ENCODE data around the gene CHKA.

The CHKA gene

GRCh38 chr11:68048681-68049508 lies 72.3 kb downstream of the CHKA start:
- DNase-seq (ENCODE audit: low read depth in 1 of 2, low spot score in 1 of 2): peak in 1 of 2 experiments; percentile 35
- Histone ChIP-seq H3K4me3 (replicated peaks; ENCODE audit: insufficient read depth, low read length) (no peak overlapping the region), H3K27me3 (ENCODE audit: insufficient read depth, poor library complexity, severe bottlenecking) (no peaks in the 10 kb centered on the region), H3K27ac (replicated peaks) (no peak overlapping the region)
- TF ChIP-seq SPI1 (IDR thresholded peaks at IDR 0.05; ENCODE audit: borderline replicate concordance, low read depth) (no peak), REST (IDR thresholded peaks at IDR 0.05; ENCODE audit: insufficient replicate concordance, low read depth) (no peak), CTCF (IDR thresholded peaks at IDR 0.05; ENCODE audit: insufficient read depth, low read length) (no peak), POLR2AphosphoS5 (IDR thresholded peaks at IDR 0.05; ENCODE audit: low read depth) (peak; percentile 23; the same call in 1 of the 2 replicates), GABPA (IDR thresholded peaks at IDR 0.05; ENCODE audit: low read depth) (no peak)

GRCh38 chr11:68047437-68048290 lies 73.5 kb downstream of the CHKA start:
- DNase-seq (ENCODE audit: low read depth in 1 of 2, low spot score in 1 of 2): peak in 1 of 2 experiments; percentile 27
- H3K27ac ChIP-seq (replicated peaks): no peak overlapping the region
- no peaks in the 10 kb centered on the region for H3K27me3 ChIP-seq (ENCODE audit: insufficient read depth, poor library complexity, severe bottlenecking)
- no peak for TF ChIP-seq GABPA (IDR thresholded peaks at IDR 0.05; ENCODE audit: low read depth)
- no peak; the same call in 1 of the 2 replicates for TF ChIP-seq POLR2AphosphoS5 (IDR thresholded peaks at IDR 0.05; ENCODE audit: low read depth)
- TF ChIP-seq SPI1 (IDR thresholded peaks at IDR 0.05; ENCODE audit: borderline replicate concordance, low read depth): no peak
- TF ChIP-seq CTCF (IDR thresholded peaks at IDR 0.05; ENCODE audit: insufficient read depth, low read length): no peak
- no peak overlapping the region for H3K4me3 ChIP-seq (replicated peaks; ENCODE audit: insufficient read depth, low read length)

GRCh38 chr11:68044898-68045351 lies 76.3 kb downstream of the CHKA start:
- no peak overlapping the region for H3K4me3 ChIP-seq (replicated peaks; ENCODE audit: insufficient read depth, low read length)
- DNase-seq (ENCODE audit: low read depth in 1 of 2, low spot score in 1 of 2): peak in 1 of 2 experiments; percentile 32

More at GRCh38 chr11:68044898-68045351, 76.3 kb downstream of the CHKA start:
- Histone ChIP-seq H3K27me3 (ENCODE audit: insufficient read depth, poor library complexity, severe bottlenecking) (no peaks in the 10 kb centered on the region), H3K27ac (replicated peaks) (no peak overlapping the region)
- TF ChIP-seq CTCF (IDR thresholded peaks at IDR 0.05; ENCODE audit: insufficient read depth, low read length) (no peak), GABPA (IDR thresholded peaks at IDR 0.05; ENCODE audit: low read depth) (no peak), POLR2AphosphoS5 (IDR thresholded peaks at IDR 0.05; ENCODE audit: low read depth) (no peak), SPI1 (IDR thresholded peaks at IDR 0.05; ENCODE audit: borderline replicate concordance, low read depth) (no peak), REST (IDR thresholded peaks at IDR 0.05; ENCODE audit: insufficient replicate concordance, low read depth) (no peak)

Data from HL-60 (cell line).